CD4-positive, alpha-beta memory T cell (primary cell): Measurements from ENCODE around the gene ARHGAP6. TPM values are rescaled to one million over a fixed set of nuclear protein-coding genes. Genes with fewer than 3 reads are reported as not detected.

Experiments used
- CTCF ChIA-PET: fragments of 350-600 bp; sonication (Branson Sonifier 250); formaldehyde crosslinking; loops from one replicate; lab custom pipeline; 2021; ENCODE audit warnings: inconsistent platforms; ENCODE audit not compliant: partially characterized antibody; lab: Charles Lee
- POLR2A ChIA-PET: fragments of 350-600 bp; sonication (Branson Sonifier 250); formaldehyde crosslinking; loops from one replicate; lab custom pipeline; 2021; ENCODE audit not compliant: partially characterized antibody; lab: Charles Lee
- DNase-seq, 5 donors: peaks; one replicate each; pipeline versions ENCODE4 v3.0.0 to v3.0.0-alpha.2; 2020 to 2022; ENCODE audit warnings: mixed read lengths in 1 of 5
- H3K27ac ChIP-seq: one replicate; pipeline ENCODE4 v1.7.0; 2013; ENCODE audit warnings: low read depth, low read length
- H3K27me3 ChIP-seq: 2 replicates; pipeline ENCODE4 v1.7.0; 2013; ENCODE audit warnings: mild to moderate bottlenecking, low read length, moderate library complexity; ENCODE audit not compliant: insufficient read depth
- H3K36me3 ChIP-seq: 2 replicates; pipeline ENCODE4 v1.7.0; 2013; ENCODE audit warnings: mild to moderate bottlenecking, low read length, moderate library complexity; ENCODE audit not compliant: insufficient read depth
- H3K4me1 ChIP-seq: 2 replicates; pipeline ENCODE4 v1.7.0; 2013; ENCODE audit warnings: mild to moderate bottlenecking, low read length, moderate library complexity; ENCODE audit not compliant: insufficient read depth
- H3K4me3 ChIP-seq, 2 donors: one replicate each; pipeline ENCODE4 v1.7.0; 2013; ENCODE audit warnings: low read length in 2 of 2, mild to moderate bottlenecking in 1 of 2
- H3K9me3 ChIP-seq, 2 donors: one replicate each; pipeline ENCODE4 v1.7.0; 2013; ENCODE audit warnings: low read length in 2 of 2, control low read depth in 1 of 2; ENCODE audit not compliant: control insufficient read depth in 1 of 2
- H3K27ac Mint-ChIP-seq, 7 donors: one replicate each; pipeline ENCODE4 v1.8.0; 2020 to 2021; ENCODE audit warnings: mixed read lengths in 7 of 7, mild to moderate bottlenecking in 6 of 7, inconsistent platforms in 3 of 7, moderate library complexity in 3 of 7
- H3K27me3 Mint-ChIP-seq, 2 donors: one replicate each; pipeline ENCODE4 v1.8.0; 2020 to 2021; ENCODE audit warnings: mixed read lengths in 2 of 2
- H3K36me3 Mint-ChIP-seq, 2 donors: one replicate each; pipeline ENCODE4 v1.8.0; 2020 to 2021; ENCODE audit warnings: mixed read lengths in 2 of 2, inconsistent platforms in 1 of 2, mild to moderate bottlenecking in 1 of 2
- H3K4me1 Mint-ChIP-seq, 4 donors: one replicate each; pipeline ENCODE4 v1.8.0; 2020 to 2021; ENCODE audit warnings: mixed read lengths in 4 of 4, mild to moderate bottlenecking in 1 of 4
- H3K4me3 Mint-ChIP-seq, 8 donors: one replicate each; pipeline ENCODE4 v1.8.0; 2020 to 2021; ENCODE audit warnings: mixed read lengths in 8 of 8, mild to moderate bottlenecking in 7 of 8, moderate library complexity in 6 of 8, inconsistent platforms in 3 of 8
- H3K9me3 Mint-ChIP-seq, 8 donors: one replicate each; pipeline ENCODE4 v1.8.0; 2020 to 2021; ENCODE audit warnings: mixed read lengths in 8 of 8, mild to moderate bottlenecking in 5 of 8, inconsistent platforms in 3 of 8, moderate library complexity in 1 of 8
- intact Hi-C: fragments of 100-400 bp; cut with micrococcal nuclease; formaldehyde crosslinking; loops from one replicate; pipeline ENCODE4 v1.15.1; 2023
- polyA plus RNA-seq, 2 donors: library from polyadenylated mRNA; unstranded; fragments of 300-500 nt; fragmentation: Illumina TruSeq; gene quantifications; one replicate each; pipeline ENCODE4 v1.2.3, GENCODE V29; 2021
- total RNA-seq, 2 experiments: library from RNA; stranded (reverse); gene quantifications; one replicate each; pipeline ENCODE4 v1.2.3, GENCODE V29; 2021

The ARHGAP6 gene
- total and polyA plus RNA-seq, 4 experiments from 2014 or later, result not detected

DNA sequence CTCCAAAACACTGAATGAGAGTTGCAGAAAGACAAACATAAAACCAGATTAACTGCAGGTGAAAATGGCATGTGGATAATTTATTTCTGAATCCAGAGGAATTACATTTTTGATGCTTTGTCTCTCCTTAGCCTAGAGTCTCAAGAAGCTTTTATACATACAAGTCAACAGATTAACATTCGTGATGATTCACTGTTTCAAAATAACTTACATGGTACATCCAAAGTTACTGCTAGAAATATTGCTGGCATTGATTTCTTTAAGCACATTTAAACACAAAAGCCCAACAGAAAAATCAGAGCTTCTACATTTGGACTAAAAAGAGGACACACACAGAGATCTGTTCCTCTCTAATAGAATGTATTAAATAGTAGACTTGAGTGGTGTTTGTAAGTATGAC is 266.9 kb downstream of the ARHGAP6 start:
- Mint-ChIP-seq H3K4me1 (no peaks in the 10 kb centered on the region), H3K4me3 (no peak overlapping the region), H3K27me3 (no peaks in the 10 kb centered on the region), H3K27ac (no peak overlapping the region), H3K9me3 (no peaks in the 10 kb centered on the region), H3K36me3 (no peaks in the 10 kb centered on the region)
- H3K36me3 ChIP-seq, result no peaks in the 10 kb centered on the region
- H3K4me1 ChIP-seq, result no peaks in the 10 kb centered on the region
- DNase-seq, result no peak
- POLR2A ChIA-PET, result no interaction called here
- CTCF ChIA-PET, result no interaction called here
- H3K27ac ChIP-seq, result no peak overlapping the region
- H3K4me3 ChIP-seq, result no peak overlapping the region
- no peaks in the 10 kb centered on the region for H3K27me3 ChIP-seq
- intact Hi-C loops, result no loop called here
- H3K9me3 ChIP-seq, result no peaks in the 10 kb centered on the region

GRCh38 chrX:11398139-11398538 is 267.6 kb downstream of the ARHGAP6 start:
- intact Hi-C loops, result no loop called here
- H3K4me3 Mint-ChIP-seq, result no peak overlapping the region
- Histone ChIP-seq H3K27ac (no peak overlapping the region), H3K9me3 (no peaks in the 10 kb centered on the region), H3K4me3 (no peak overlapping the region), H3K4me1 (no peaks in the 10 kb centered on the region), H3K27me3 (no peaks in the 10 kb centered on the region), H3K36me3 (no peaks in the 10 kb centered on the region)
- ChIA-PET CTCF (no interaction called here), POLR2A (no interaction called here)
- no peaks in the 10 kb centered on the region for H3K36me3 Mint-ChIP-seq
- no peaks in the 10 kb centered on the region for H3K27me3 Mint-ChIP-seq
- H3K9me3 Mint-ChIP-seq, result no peaks in the 10 kb centered on the region
- no peaks in the 10 kb centered on the region for H3K4me1 Mint-ChIP-seq
- no peak for DNase-seq
- no peak overlapping the region for H3K27ac Mint-ChIP-seq

- no peak overlapping the region for H3K4me3 Mint-ChIP-seq
Observed at GRCh38 chrX:11397680-11398079, 268.0 kb downstream of the ARHGAP6 start.

GRCh38 chrX:11395859-11396258 is 269.9 kb downstream of the ARHGAP6 start:
- no peak for DNase-seq
- H3K4me1 ChIP-seq, result no peaks in the 10 kb centered on the region
- CTCF ChIA-PET, result no interaction called here
- H3K9me3 ChIP-seq, result no peaks in the 10 kb centered on the region
- POLR2A ChIA-PET, result no interaction called here
- H3K27ac Mint-ChIP-seq, result no peak overlapping the region
- peaks cover 0 to 2% (median 0%) of the 10 kb centered on the region in 8 donors for H3K9me3 Mint-ChIP-seq
- H3K27me3 Mint-ChIP-seq, result no peaks in the 10 kb centered on the region
- H3K4me3 ChIP-seq, result no peak overlapping the region
- H3K36me3 Mint-ChIP-seq, result no peaks in the 10 kb centered on the region
- no peak overlapping the region for H3K4me3 Mint-ChIP-seq
- H3K4me1 Mint-ChIP-seq, result no peaks in the 10 kb centered on the region
- H3K27me3 ChIP-seq, result no peaks in the 10 kb centered on the region
- no peak overlapping the region for H3K27ac ChIP-seq
- intact Hi-C loops, result no loop called here
- H3K36me3 ChIP-seq, result no peaks in the 10 kb centered on the region

More at GRCh38 chrX:11397680-11398079, 268.0 kb downstream of the ARHGAP6 start:
- Mint-ChIP-seq H3K36me3 (no peaks in the 10 kb centered on the region), H3K27ac (no peak overlapping the region), H3K9me3 (no peaks in the 10 kb centered on the region), H3K4me1 (no peaks in the 10 kb centered on the region), H3K27me3 (no peaks in the 10 kb centered on the region)
- intact Hi-C loops, result no loop called here
- CTCF ChIA-PET, result no interaction called here
- no peaks in the 10 kb centered on the region for H3K9me3 ChIP-seq
- no peak overlapping the region for H3K27ac ChIP-seq
- POLR2A ChIA-PET, result no interaction called here
- H3K4me3 ChIP-seq, result no peak overlapping the region
- H3K27me3 ChIP-seq, result no peaks in the 10 kb centered on the region
- no peaks in the 10 kb centered on the region for H3K4me1 ChIP-seq
- DNase-seq, result no peak
- no peaks in the 10 kb centered on the region for H3K36me3 ChIP-seq

DNA sequence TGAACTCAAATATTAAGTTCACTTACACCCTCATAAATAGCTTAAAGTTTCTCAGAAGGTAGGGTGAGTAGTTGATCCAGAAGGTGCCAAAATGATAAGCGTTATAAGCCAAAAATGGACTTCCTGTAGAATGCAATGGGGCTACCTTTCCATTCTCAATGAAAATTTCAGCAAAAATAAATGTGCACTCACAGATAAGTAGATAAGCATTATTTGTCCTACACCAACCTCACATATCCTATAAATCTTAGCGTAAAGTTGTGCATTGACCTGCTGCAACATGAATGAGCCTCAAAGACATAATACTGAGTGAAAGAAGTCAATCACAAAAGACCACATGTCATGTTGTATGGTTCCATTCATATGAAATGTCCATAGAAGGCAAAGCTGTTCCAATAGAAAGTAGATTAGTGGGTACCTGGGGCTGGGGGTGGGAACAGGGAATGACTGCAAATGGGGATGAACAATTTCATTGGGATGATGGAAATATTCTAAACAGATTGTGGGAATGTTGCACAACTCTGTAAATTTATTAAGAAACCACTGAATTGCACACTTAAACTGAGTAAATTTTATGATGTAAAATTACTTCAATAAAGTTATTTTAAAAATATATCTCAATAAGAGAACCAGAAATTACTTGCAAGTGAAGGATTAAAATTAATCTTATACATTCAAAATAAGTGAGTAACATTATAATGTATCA is 271.6 kb downstream of the ARHGAP6 start:
- Histone ChIP-seq H3K27ac (no peak overlapping the region), H3K4me1 (no peaks in the 10 kb centered on the region), H3K9me3 (no peaks in the 10 kb centered on the region), H3K27me3 (no peaks in the 10 kb centered on the region), H3K4me3 (no peak overlapping the region), H3K36me3 (no peaks in the 10 kb centered on the region)
- Mint-ChIP-seq H3K36me3 (no peaks in the 10 kb centered on the region), H3K27me3 (no peaks in the 10 kb centered on the region), H3K27ac (no peak overlapping the region), H3K4me1 (no peaks in the 10 kb centered on the region), H3K4me3 (no peak overlapping the region), H3K9me3 (peaks cover 0 to 2% (median 0%) of the 10 kb centered on the region in 8 donors)
- intact Hi-C loops, result no loop called here
- ChIA-PET CTCF (no interaction called here), POLR2A (no interaction called here)
- DNase-seq, result no peak

DNA sequence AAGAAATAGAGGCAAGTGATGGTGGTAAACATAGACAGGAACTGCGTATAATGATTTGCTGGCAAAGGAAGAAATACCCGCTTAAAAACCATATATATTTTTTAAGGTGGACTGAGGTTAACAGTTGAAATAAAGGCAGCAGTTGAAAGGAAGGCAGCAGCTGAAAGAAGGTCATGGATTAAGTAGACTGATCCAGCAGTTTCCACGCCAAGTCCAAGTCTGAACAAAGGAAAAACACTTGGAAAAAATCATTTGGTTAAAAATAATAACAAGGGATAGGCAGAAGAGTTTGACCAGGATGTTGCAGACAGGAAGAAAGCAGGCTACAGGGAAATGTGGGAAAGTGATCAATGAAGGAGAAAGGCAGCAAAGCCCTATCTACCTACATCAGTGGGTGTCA is 278.9 kb downstream of the ARHGAP6 start:
- no peaks in the 10 kb centered on the region for H3K36me3 ChIP-seq
- H3K9me3 ChIP-seq, result no peaks in the 10 kb centered on the region
- intact Hi-C loops, result no loop called here
- no peak overlapping the region for H3K4me3 Mint-ChIP-seq
- ChIA-PET CTCF (no interaction called here), POLR2A (no interaction called here)
- no peak for DNase-seq
- no peak overlapping the region for H3K27ac ChIP-seq
- H3K36me3 Mint-ChIP-seq, result no peaks in the 10 kb centered on the region
- no peaks in the 10 kb centered on the region for H3K4me1 ChIP-seq
- H3K4me3 ChIP-seq, result no peak overlapping the region
- peaks cover 0 to 2% (median 0%) of the 10 kb centered on the region in 8 donors for H3K9me3 Mint-ChIP-seq
- H3K27me3 Mint-ChIP-seq, result no peaks in the 10 kb centered on the region
- H3K27me3 ChIP-seq, result no peaks in the 10 kb centered on the region
- no peak overlapping the region for H3K27ac Mint-ChIP-seq
- no peaks in the 10 kb centered on the region for H3K4me1 Mint-ChIP-seq

GRCh38 chrX:11386001-11386523 is 279.7 kb downstream of the ARHGAP6 start:
- Histone ChIP-seq H3K4me1 (no peaks in the 10 kb centered on the region), H3K9me3 (no peaks in the 10 kb centered on the region), H3K27ac (no peak overlapping the region), H3K36me3 (no peaks in the 10 kb centered on the region), H3K4me3 (no peak overlapping the region), H3K27me3 (no peaks in the 10 kb centered on the region)
- no peak overlapping the region for H3K27ac Mint-ChIP-seq
- ChIA-PET CTCF (no interaction called here), POLR2A (no interaction called here)
- intact Hi-C loops, result no loop called here
- H3K27me3 Mint-ChIP-seq, result no peaks in the 10 kb centered on the region
- no peak for DNase-seq
- H3K36me3 Mint-ChIP-seq, result no peaks in the 10 kb centered on the region
- no peaks in the 10 kb centered on the region for H3K4me1 Mint-ChIP-seq
- H3K4me3 Mint-ChIP-seq, result no peak overlapping the region
- H3K9me3 Mint-ChIP-seq, result peaks cover 0 to 1% (median 0%) of the 10 kb centered on the region in 8 donors
